Measurements from ENCODE around the gene SLC6A9.

DNA sequence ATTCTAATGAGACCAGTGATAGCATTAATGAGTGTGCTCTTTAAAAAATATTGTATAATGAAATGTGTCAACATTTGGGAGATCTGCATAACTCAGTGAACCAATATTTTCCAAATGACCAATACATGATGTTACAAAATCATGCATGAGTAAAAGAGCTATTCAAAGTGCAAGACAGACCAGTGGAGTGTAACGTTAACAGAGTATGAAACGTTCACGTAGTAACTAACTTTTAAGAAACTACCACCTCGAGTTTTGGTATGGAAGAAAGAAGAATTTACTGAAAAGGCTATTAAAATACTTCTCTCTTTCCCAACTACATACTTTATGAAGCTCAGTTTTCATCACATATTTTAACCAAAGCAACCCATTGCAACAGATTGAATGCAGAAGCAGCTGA is 9.6 kb upstream of the SLC6A9 start:
- TF ChIP-seq CTCF (IDR thresholded peaks at IDR 0.05) (no peak), EZH2 (IDR thresholded peaks at IDR 0.05; ENCODE audit: borderline replicate concordance, insufficient read depth, low read depth, low read length, poor library complexity, severe bottlenecking) (no peak)

Measured in B cell (primary cell).